Measurements from ENCODE around the gene MRPS27. TPM values are rescaled to one million over a fixed set of nuclear protein-coding genes. Genes with fewer than 3 reads are reported as not detected.

The MRPS27 gene
- total RNA-seq, 1 experiment from 2014 or later, result 88.6 TPM

- TSS peak; percentile 72 for BruUV-seq (replicated peaks)
- CTCF ChIA-PET, result interaction anchor here (1.0 to 1.4 kb wide), 3 partner anchors 12 to 525 kb away, joined by 6 to 7 read pairs (median 7); partner anchors contain the start of genes MRPS27 and PTCD2
Observed at GRCh38 chr5:72307968-72308852, 11.8 kb downstream of the MRPS27 start.

GRCh38 chr5:72307573-72307967 is 12.5 kb downstream of the MRPS27 start:
- Histone ChIP-seq H3K9me3 (ENCODE audit: low read depth, low read length, poor library complexity, severe bottlenecking) (no peaks in the 10 kb centered on the region), H3K4me3 (ENCODE audit: low read depth, low read length, poor library complexity, severe bottlenecking) (peak overlapping the region; percentile 80), H3K36me3 (ENCODE audit: insufficient read depth, low read length, poor library complexity, severe bottlenecking) (peaks cover 39% of the 10 kb centered on the region), H3K27ac (ENCODE audit: low read depth, low read length, poor library complexity, severe bottlenecking) (peak overlapping the region; percentile 98), H3K4me1 (ENCODE audit: insufficient read depth, low read length, poor library complexity, severe bottlenecking) (peaks cover 33% of the 10 kb centered on the region), H3K27me3 (replicated peaks; ENCODE audit: insufficient read depth, low read depth, low read length, poor library complexity) (no peaks in the 10 kb centered on the region)
- POLR2A ChIA-PET (ENCODE audit: low non-redundant PET), result no interaction called here
- TF ChIP-seq, protein P1, sequence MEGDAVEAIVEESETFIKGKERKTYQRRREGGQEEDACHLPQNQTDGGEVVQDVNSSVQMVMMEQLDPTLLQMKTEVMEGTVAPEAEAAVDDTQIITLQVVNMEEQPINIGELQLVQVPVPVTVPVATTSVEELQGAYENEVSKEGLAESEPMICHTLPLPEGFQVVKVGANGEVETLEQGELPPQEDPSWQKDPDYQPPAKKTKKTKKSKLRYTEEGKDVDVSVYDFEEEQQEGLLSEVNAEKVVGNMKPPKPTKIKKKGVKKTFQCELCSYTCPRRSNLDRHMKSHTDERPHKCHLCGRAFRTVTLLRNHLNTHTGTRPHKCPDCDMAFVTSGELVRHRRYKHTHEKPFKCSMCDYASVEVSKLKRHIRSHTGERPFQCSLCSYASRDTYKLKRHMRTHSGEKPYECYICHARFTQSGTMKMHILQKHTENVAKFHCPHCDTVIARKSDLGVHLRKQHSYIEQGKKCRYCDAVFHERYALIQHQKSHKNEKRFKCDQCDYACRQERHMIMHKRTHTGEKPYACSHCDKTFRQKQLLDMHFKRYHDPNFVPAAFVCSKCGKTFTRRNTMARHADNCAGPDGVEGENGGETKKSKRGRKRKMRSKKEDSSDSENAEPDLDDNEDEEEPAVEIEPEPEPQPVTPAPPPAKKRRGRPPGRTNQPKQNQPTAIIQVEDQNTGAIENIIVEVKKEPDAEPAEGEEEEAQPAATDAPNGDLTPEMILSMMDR (conservative IDR thresholded peaks at IDR 0.05; ENCODE audit: low read depth, low read length), result no peak
- DNase-seq (ENCODE audit: low spot score), result no peak
- intact Hi-C loops (cut with micrococcal nuclease; ENCODE audit: unreplicated experiment), result loop anchor here (5.0 kb wide), 1 partner anchor 170 kb away; no protein-coding TSS in a partner anchor
- no TSS peak for BruUV-seq (replicated peaks)
- CTCF ChIA-PET, result interaction anchor here (1.4 kb wide), 2 partner anchors 26 to 524 kb away, joined by 6 to 7 read pairs; no protein-coding TSS in a partner anchor

More at GRCh38 chr5:72307968-72308852, 11.8 kb downstream of the MRPS27 start:
- H3K9me3 ChIP-seq (ENCODE audit: low read depth, low read length, poor library complexity, severe bottlenecking), result no peaks in the 10 kb centered on the region
- POLR2A ChIA-PET (ENCODE audit: low non-redundant PET), result interaction anchor here (0.6 to 0.7 kb wide), 2 partner anchors 525 to 1193 kb away, joined by 3 read pairs; no protein-coding TSS in a partner anchor
- DNase-seq (ENCODE audit: low spot score), result peak; percentile 99
- no peak for TF ChIP-seq EZH2 (IDR thresholded peaks at IDR 0.05; ENCODE audit: borderline replicate concordance, low read depth, low read length, poor library complexity, severe bottlenecking)
- TF ChIP-seq, protein P1 (conservative IDR thresholded peaks at IDR 0.05; ENCODE audit: low read depth, low read length), result peak; percentile 92
- H3K27ac ChIP-seq (ENCODE audit: low read depth, low read length, poor library complexity, severe bottlenecking), result peak overlapping the region; percentile 98
- intact Hi-C loops (cut with micrococcal nuclease; ENCODE audit: unreplicated experiment), result loop anchor here (2.0 to 5.0 kb wide), 2 partner anchors 171 to 525 kb away; no protein-coding TSS in a partner anchor
- peaks cover 33% of the 10 kb centered on the region for H3K4me1 ChIP-seq (ENCODE audit: insufficient read depth, low read length, poor library complexity, severe bottlenecking)
- peak overlapping the region; percentile 80 for H3K4me3 ChIP-seq (ENCODE audit: low read depth, low read length, poor library complexity, severe bottlenecking)
- H3K36me3 ChIP-seq (ENCODE audit: insufficient read depth, low read length, poor library complexity, severe bottlenecking), result peaks cover 46% of the 10 kb centered on the region
- no peaks in the 10 kb centered on the region for H3K27me3 ChIP-seq (replicated peaks; ENCODE audit: insufficient read depth, low read depth, low read length, poor library complexity)

GRCh38 chr5:72305194-72306142 is 14.6 kb downstream of the MRPS27 start:
- POLR2A ChIA-PET (ENCODE audit: low non-redundant PET), result no interaction called here
- no TSS peak for BruUV-seq (replicated peaks)
- peaks cover 19% of the 10 kb centered on the region for H3K36me3 ChIP-seq (ENCODE audit: insufficient read depth, low read length, poor library complexity, severe bottlenecking)
- CTCF ChIA-PET, result no interaction called here
- H3K9me3 ChIP-seq (ENCODE audit: low read depth, low read length, poor library complexity, severe bottlenecking), result no peaks in the 10 kb centered on the region
- H3K27ac ChIP-seq (ENCODE audit: low read depth, low read length, poor library complexity, severe bottlenecking), result peak overlapping the region; percentile 32
- DNase-seq (ENCODE audit: low spot score), result no peak
- H3K4me1 ChIP-seq (ENCODE audit: insufficient read depth, low read length, poor library complexity, severe bottlenecking), result peaks cover 41% of the 10 kb centered on the region
- intact Hi-C loops (cut with micrococcal nuclease; ENCODE audit: unreplicated experiment), result loop anchor here (5.0 kb wide), 1 partner anchor 168 kb away; no protein-coding TSS in a partner anchor
- no peak overlapping the region for H3K4me3 ChIP-seq (ENCODE audit: low read depth, low read length, poor library complexity, severe bottlenecking)
- TF ChIP-seq EZH2 (IDR thresholded peaks at IDR 0.05; ENCODE audit: borderline replicate concordance, low read depth, low read length, poor library complexity, severe bottlenecking), result no peak
- TF ChIP-seq, protein P1 (conservative IDR thresholded peaks at IDR 0.05; ENCODE audit: low read depth, low read length), result no peak
- no peaks in the 10 kb centered on the region for H3K27me3 ChIP-seq (replicated peaks; ENCODE audit: insufficient read depth, low read depth, low read length, poor library complexity)

Measured in A673 (cell line).